Measurements from ENCODE around the gene OR6P1. TPM values are rescaled to one million over a fixed set of nuclear protein-coding genes. Genes with fewer than 3 reads are reported as not detected.

OR6P1 gene, protein sequence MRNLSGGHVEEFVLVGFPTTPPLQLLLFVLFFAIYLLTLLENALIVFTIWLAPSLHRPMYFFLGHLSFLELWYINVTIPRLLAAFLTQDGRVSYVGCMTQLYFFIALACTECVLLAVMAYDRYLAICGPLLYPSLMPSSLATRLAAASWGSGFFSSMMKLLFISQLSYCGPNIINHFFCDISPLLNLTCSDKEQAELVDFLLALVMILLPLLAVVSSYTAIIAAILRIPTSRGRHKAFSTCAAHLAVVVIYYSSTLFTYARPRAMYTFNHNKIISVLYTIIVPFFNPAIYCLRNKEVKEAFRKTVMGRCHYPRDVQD
- total RNA-seq (not detected), polyA plus RNA-seq (ENCODE audit: insufficient read depth, low read depth, low replicate concordance) (not detected)
- long read RNA-seq, donor 1, result 0 reads
- long read RNA-seq, donor 2, result 0 reads

DNA sequence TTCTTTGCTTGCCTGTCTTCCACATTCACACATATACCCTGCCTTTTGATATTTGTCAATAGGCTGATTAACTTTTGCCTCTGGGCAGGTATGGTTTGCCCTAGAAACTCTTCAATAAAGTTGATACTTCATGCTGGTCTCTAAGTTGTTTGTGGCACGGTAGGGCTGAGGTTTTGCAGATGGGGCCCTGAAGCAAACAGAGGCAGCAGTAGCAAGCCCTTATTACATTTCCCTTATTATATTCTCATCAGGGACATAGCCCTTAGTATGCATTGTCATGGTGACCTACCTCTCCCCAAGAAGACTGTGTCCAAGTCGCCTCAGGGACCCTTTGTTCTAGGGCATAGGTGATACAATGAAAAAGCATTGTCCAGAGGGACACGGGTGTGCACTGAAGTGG lies at the start of gene OR6P1:
Gene OR6P1, minus strand, starts transcription at position 101 of the 400 bp plus-strand sequence. CDS start 6,976 bp downstream, outside the sequence.
- Histone ChIP-seq H3K36me3 (ENCODE audit: low read depth, missing control alignments) (no peaks in the 10 kb centered on the region), H3K9me3 (no peaks in the 10 kb centered on the region), H3K4me3 (no peak within 1 kb of the TSS), H3K27me3 (no peaks in the 10 kb centered on the region), H3K27ac (no peak within 1 kb of the TSS), H3K4me1 (no peaks in the 10 kb centered on the region)
- WGBS, 2 donors, result 80 to 87% methylated on average over 3 of the region's 3 CpGs
- no peak for DNase-seq
- intact Hi-C loops (cut with DNase I; ENCODE audit: low total_unique reads), result no loop called here
- TF ChIP-seq, protein P1, sequence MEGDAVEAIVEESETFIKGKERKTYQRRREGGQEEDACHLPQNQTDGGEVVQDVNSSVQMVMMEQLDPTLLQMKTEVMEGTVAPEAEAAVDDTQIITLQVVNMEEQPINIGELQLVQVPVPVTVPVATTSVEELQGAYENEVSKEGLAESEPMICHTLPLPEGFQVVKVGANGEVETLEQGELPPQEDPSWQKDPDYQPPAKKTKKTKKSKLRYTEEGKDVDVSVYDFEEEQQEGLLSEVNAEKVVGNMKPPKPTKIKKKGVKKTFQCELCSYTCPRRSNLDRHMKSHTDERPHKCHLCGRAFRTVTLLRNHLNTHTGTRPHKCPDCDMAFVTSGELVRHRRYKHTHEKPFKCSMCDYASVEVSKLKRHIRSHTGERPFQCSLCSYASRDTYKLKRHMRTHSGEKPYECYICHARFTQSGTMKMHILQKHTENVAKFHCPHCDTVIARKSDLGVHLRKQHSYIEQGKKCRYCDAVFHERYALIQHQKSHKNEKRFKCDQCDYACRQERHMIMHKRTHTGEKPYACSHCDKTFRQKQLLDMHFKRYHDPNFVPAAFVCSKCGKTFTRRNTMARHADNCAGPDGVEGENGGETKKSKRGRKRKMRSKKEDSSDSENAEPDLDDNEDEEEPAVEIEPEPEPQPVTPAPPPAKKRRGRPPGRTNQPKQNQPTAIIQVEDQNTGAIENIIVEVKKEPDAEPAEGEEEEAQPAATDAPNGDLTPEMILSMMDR (IDR thresholded peaks at IDR 0.05), result no peak

DNA sequence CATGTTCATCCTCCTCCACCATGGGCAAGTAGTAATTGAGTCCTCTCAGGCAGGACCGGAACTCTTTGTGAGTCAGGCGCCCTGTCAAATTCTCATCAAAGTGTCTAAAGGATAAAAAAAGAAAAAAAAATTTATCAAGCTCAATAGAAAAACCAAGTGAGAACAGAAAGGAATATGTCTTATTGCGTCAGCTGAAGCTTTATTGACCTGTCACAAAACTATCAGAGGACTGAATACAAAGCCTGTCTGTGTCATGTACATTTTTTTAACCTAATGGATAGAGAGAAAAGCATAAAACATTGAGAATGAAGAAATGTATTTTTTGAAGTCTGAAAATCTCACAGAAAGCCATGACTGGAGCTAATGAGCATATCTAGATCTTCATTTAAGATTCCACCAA lies 43.4 kb upstream of the OR6P1 start:
- Histone ChIP-seq H3K27ac (no peak overlapping the region), H3K27me3 (no peaks in the 10 kb centered on the region), H3K36me3 (ENCODE audit: low read depth, missing control alignments) (no peaks in the 10 kb centered on the region), H3K4me1 (no peaks in the 10 kb centered on the region), H3K4me3 (no peak overlapping the region), H3K9me3 (no peaks in the 10 kb centered on the region)
- no peak for DNase-seq
- 91 to 97% methylated on average over 3 of the region's 3 CpGs for WGBS, 2 donors
- TF ChIP-seq POLR2A (IDR thresholded peaks at IDR 0.05), result no peak
- TF ChIP-seq, protein P1 (IDR thresholded peaks at IDR 0.05), result no peak
- intact Hi-C loops (cut with DNase I; ENCODE audit: low total_unique reads), result no loop called here

DNA sequence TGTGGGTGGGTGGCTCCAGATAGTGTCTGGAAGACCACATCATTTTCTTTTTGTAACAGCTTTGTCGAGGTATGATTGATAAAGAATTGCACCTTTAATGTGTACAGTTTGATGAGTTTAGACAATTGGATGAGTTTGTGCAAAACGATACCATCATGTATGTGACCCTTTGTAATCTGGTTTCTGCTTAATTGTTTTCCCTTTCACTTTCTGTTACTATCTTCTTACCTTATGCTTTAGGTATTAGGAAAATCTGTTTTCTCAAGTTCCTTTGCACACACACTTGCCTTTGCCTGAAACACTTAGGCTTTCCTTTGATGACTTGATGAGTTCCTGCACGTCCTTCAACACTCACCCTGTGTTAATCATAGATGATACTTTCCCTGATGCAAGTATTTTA lies 41.5 kb upstream of the OR6P1 start:
- no peaks in the 10 kb centered on the region for H3K4me1 ChIP-seq
- no peak overlapping the region for H3K27ac ChIP-seq
- no peaks in the 10 kb centered on the region for H3K36me3 ChIP-seq (ENCODE audit: low read depth, missing control alignments)
- TF ChIP-seq, protein P1 (IDR thresholded peaks at IDR 0.05), result no peak
- TF ChIP-seq POLR2A (IDR thresholded peaks at IDR 0.05), result no peak
- no peak for DNase-seq
- no peak overlapping the region for H3K4me3 ChIP-seq
- no peaks in the 10 kb centered on the region for H3K27me3 ChIP-seq
- intact Hi-C loops (cut with DNase I; ENCODE audit: low total_unique reads), result no loop called here
- no peaks in the 10 kb centered on the region for H3K9me3 ChIP-seq
- WGBS, 2 donors, result 68 to 77% methylated on average over 3 of the region's 3 CpGs

DNA sequence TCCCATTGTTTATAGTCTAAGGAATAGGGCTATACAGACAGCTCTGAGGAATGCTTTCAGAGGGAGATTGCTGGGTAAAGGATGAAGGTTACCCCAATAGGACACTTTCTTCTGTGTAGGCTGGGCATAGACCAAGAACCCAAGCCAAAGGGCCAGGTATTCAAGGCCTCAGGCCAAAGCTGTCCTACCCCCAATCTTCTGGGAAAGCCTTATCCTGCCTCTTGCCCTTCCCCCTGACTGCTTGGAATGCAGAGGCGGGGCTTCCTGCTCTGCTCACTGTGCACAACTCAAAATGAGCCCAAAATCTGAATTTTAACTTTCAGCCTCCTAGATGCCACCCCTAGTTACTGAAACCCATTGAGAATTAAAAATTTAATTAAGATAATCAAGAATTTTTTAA lies 36.9 kb upstream of the OR6P1 start:
- Histone ChIP-seq H3K27me3 (no peaks in the 10 kb centered on the region), H3K36me3 (ENCODE audit: low read depth, missing control alignments) (no peaks in the 10 kb centered on the region), H3K27ac (no peak overlapping the region), H3K9me3 (no peaks in the 10 kb centered on the region), H3K4me3 (no peak overlapping the region), H3K4me1 (no peaks in the 10 kb centered on the region)
- no peak for DNase-seq
- 81 to 88% methylated on average over 1 of the region's 1 CpG for WGBS, 2 donors
- intact Hi-C loops (cut with DNase I; ENCODE audit: low total_unique reads), result no loop called here
- no peak for TF ChIP-seq POLR2A (IDR thresholded peaks at IDR 0.05)
- TF ChIP-seq, protein P1 (IDR thresholded peaks at IDR 0.05), result no peak

DNA sequence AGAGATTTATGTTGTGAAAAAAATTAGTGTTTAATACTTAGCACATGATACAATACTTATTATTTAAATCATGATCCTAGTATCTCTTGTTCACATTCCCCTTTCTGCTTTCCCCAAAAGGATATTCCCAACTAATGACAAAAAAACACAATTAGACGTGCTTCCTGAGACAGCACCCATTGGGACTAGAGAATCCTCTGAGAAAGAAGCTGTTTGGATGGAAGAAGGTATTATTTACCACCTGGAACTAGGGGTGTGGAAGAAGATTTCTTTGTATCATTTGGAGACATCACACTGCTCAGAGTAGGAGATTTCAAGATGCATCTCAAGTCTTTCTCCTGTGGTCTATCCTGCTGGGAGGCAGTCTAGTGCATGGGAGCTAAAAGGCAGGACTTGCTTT lies 34.6 kb upstream of the OR6P1 start, which contains the start of gene OR10Z1:
Gene OR10Z1, plus strand, starts transcription at position 301 of the 400 bp plus-strand sequence. CDS start 1,171 bp downstream, outside the sequence.
- Histone ChIP-seq H3K27ac (no peak within 1 kb of the TSS), H3K4me3 (no peak within 1 kb of the TSS), H3K4me1 (no peaks in the 10 kb centered on the region), H3K36me3 (ENCODE audit: low read depth, missing control alignments) (no peaks in the 10 kb centered on the region), H3K27me3 (no peaks in the 10 kb centered on the region), H3K9me3 (no peaks in the 10 kb centered on the region)
- TF ChIP-seq POLR2A (IDR thresholded peaks at IDR 0.05), result no peak
- TF ChIP-seq, protein P1 (IDR thresholded peaks at IDR 0.05), result no peak
- WGBS, 2 donors, result 93% methylated on average over 1 of the region's 1 CpG
- DNase-seq, result no peak
- intact Hi-C loops (cut with DNase I; ENCODE audit: low total_unique reads), result no loop called here

Data from testis (tissue), 5 donors.